Osteoblast (primary cell): ENCODE data around the gene HOXA11. TPM values are rescaled to one million over a fixed set of nuclear protein-coding genes. Genes with fewer than 3 reads are reported as not detected.
A peak's percentile ranks its signal among the peaks of the same experiment; 100 is the strongest.

Experiments
- DNase-seq: peaks from one replicate; pipeline ENCODE4 v3.0.0; 2011; ENCODE audit warnings: low spot score, mixed read lengths; ENCODE audit not compliant: insufficient read length; ENCODE audit errors: missing footprints
- H2AFZ ChIP-seq: 2 replicates; pipeline ENCODE4 v1.6.0; 2011; ENCODE audit warnings: mild to moderate bottlenecking, low read length
- H3K27ac ChIP-seq: 2 replicates; pipeline ENCODE4 v1.5.1; 2011; ENCODE audit warnings: mild to moderate bottlenecking, low read depth, low read length, moderate library complexity
- H3K27me3 ChIP-seq: 2 replicates; pipeline ENCODE4 v1.6.0; 2012; ENCODE audit warnings: mild to moderate bottlenecking, control low read depth, inconsistent platforms, low read length, moderate library complexity; ENCODE audit not compliant: insufficient read depth
- H3K36me3 ChIP-seq: 2 replicates; pipeline ENCODE4 v1.5.1; 2011; ENCODE audit warnings: mild to moderate bottlenecking, low read length, control low read depth, moderate library complexity; ENCODE audit not compliant: insufficient read depth
- H3K4me1 ChIP-seq: 2 replicates; pipeline ENCODE4 v1.5.1; 2011; ENCODE audit warnings: mild to moderate bottlenecking, low read length, control low read depth, moderate library complexity; ENCODE audit not compliant: insufficient read depth
- H3K4me2 ChIP-seq: 2 replicates; pipeline ENCODE4 v1.6.0; 2011; ENCODE audit warnings: mild to moderate bottlenecking, low read length; ENCODE audit not compliant: insufficient read depth
- H3K4me3 ChIP-seq: fragments of 200-600 bp; sonication (generic); 3 replicates; pipeline ENCODE4 v1.5.1; 2012; ENCODE audit warnings: mild to moderate bottlenecking, low read length, inconsistent platforms; ENCODE audit not compliant: insufficient read depth
- H3K79me2 ChIP-seq: 2 replicates; pipeline ENCODE4 v1.6.0; 2012; ENCODE audit warnings: mild to moderate bottlenecking, low read length, control low read depth, inconsistent platforms; ENCODE audit not compliant: insufficient read depth
- H3K9me3 ChIP-seq: 2 replicates; pipeline ENCODE4 v1.5.1; 2011; ENCODE audit warnings: low read depth, low read length, control low read depth
- H4K20me1 ChIP-seq: 2 replicates; pipeline ENCODE4 v1.6.0; 2012; ENCODE audit warnings: mild to moderate bottlenecking, low read length, control low read depth; ENCODE audit not compliant: insufficient read depth
- total RNA-seq: library from RNA; depleted of rRNA; stranded (reverse); fragments of >200 nt; gene quantifications from 2 replicates; pipeline ENCODE4 v1.2.3, GENCODE V29; 2012
- TF ChIP-seq, protein P1 (sequence below): IDR thresholded peaks from 2 replicates; pipeline ENCODE4 v1.5.1; 2011; ENCODE audit warnings: mild to moderate bottlenecking, low read depth, low read length, moderate library complexity; ENCODE audit errors: extremely low read depth

Gene HOXA11
- total RNA-seq, 1 donor, result 15.2 TPM

DNA sequence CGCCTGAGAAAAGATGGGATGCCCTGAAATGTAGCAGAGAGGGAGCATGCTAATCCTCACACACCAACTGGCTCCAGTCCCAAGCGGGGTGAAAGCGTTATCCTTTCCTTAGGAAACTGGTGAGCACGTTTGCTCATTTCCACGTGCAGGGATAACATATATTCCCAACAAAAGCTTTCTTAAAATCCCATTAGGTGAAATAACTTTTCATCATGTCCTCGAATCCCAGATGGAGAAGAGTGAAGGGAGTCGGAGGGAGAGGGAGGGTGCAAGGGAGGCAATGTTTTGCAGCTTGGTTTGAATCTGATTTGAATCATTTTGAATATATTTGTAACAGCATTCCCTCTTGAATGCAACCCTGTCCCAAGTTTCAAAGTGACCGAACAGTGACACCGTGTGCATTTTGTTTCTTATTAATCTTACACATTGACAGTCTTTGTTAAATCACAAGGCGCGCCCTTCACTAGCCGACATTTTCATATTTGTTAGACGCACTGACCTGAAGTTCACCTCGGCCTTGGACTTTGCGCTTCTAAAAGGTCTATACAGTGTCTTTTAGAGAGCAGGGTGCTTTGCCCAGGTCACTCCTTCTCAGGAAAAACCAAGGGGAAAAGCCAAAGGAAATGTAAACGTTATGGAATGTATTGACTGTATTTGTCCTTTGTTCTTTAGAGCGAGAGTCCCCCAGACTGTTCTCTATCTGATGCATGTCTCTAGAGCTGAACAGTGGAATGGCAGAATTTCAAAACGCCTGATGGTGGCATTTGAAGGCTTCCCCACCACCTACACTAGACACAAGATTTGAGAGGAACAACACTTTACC lies 51.4 kb downstream of the HOXA11 start:
- peaks cover 56% of the 10 kb centered on the region for H3K4me1 ChIP-seq
- H3K4me2 ChIP-seq, result peak overlapping the region; percentile 33
- no peaks in the 10 kb centered on the region for H3K9me3 ChIP-seq
- no peak overlapping the region for H3K4me3 ChIP-seq
- peaks cover 10% of the 10 kb centered on the region for H4K20me1 ChIP-seq
- peak; percentile 17 for DNase-seq
- no peaks in the 10 kb centered on the region for H3K36me3 ChIP-seq
- peak overlapping the region; percentile 90 for H3K27ac ChIP-seq
- H2AFZ ChIP-seq, result no peak overlapping the region
- H3K27me3 ChIP-seq, result no peaks in the 10 kb centered on the region
- peaks cover 56% of the 10 kb centered on the region for H3K79me2 ChIP-seq
- TF ChIP-seq, protein P1, sequence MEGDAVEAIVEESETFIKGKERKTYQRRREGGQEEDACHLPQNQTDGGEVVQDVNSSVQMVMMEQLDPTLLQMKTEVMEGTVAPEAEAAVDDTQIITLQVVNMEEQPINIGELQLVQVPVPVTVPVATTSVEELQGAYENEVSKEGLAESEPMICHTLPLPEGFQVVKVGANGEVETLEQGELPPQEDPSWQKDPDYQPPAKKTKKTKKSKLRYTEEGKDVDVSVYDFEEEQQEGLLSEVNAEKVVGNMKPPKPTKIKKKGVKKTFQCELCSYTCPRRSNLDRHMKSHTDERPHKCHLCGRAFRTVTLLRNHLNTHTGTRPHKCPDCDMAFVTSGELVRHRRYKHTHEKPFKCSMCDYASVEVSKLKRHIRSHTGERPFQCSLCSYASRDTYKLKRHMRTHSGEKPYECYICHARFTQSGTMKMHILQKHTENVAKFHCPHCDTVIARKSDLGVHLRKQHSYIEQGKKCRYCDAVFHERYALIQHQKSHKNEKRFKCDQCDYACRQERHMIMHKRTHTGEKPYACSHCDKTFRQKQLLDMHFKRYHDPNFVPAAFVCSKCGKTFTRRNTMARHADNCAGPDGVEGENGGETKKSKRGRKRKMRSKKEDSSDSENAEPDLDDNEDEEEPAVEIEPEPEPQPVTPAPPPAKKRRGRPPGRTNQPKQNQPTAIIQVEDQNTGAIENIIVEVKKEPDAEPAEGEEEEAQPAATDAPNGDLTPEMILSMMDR, result no peak

DNA sequence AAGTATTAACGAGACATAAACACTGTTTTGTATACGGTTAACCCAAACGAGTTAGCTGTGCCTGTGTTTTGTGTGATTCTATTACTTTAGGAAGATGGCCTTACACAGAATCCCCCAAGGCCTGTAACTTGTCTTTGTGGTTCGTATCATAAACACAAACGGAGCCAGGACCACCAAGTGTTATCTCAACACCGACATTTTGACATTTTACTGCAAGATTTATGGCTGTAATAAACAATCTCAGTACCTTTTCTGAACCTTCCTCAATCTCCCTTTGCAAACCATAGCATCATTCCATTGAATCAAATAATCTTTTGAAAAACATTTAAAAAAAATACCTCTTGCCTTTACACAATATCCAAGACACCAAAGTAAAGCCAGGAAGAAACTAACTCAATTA lies 52.1 kb downstream of the HOXA11 start:
- H3K36me3 ChIP-seq, result no peaks in the 10 kb centered on the region
- no peak overlapping the region for H3K4me3 ChIP-seq
- no peak overlapping the region for H2AFZ ChIP-seq
- H3K27ac ChIP-seq, result no peak overlapping the region
- peak; percentile 1 for DNase-seq
- TF ChIP-seq, protein P1, result no peak
- no peaks in the 10 kb centered on the region for H3K9me3 ChIP-seq
- peaks cover 10% of the 10 kb centered on the region for H4K20me1 ChIP-seq
- H3K27me3 ChIP-seq, result no peaks in the 10 kb centered on the region
- peaks cover 51% of the 10 kb centered on the region for H3K79me2 ChIP-seq
- no peak overlapping the region for H3K4me2 ChIP-seq
- peaks cover 53% of the 10 kb centered on the region for H3K4me1 ChIP-seq

DNA sequence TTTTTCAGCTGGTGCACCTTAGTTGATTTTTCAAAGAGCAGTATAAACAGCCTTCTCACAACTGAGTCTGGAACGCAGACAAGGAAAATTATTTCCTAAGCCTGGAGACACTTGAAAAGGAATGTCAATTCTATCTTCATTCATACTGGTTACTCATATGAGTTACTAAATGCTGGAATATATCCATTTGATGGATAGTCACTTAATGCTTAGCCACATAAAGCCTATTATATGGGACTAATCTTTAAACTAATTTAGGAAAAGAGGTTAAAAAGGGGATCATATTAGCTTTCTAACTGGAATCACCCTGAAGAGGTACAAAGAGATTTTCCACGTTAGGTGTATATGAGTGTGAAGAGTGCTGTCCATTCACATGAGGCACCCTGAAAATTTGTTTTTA lies 52.8 kb downstream of the HOXA11 start:
- peaks cover 49% of the 10 kb centered on the region for H3K79me2 ChIP-seq
- H3K4me2 ChIP-seq, result no peak overlapping the region
- TF ChIP-seq, protein P1, result no peak

DNA sequence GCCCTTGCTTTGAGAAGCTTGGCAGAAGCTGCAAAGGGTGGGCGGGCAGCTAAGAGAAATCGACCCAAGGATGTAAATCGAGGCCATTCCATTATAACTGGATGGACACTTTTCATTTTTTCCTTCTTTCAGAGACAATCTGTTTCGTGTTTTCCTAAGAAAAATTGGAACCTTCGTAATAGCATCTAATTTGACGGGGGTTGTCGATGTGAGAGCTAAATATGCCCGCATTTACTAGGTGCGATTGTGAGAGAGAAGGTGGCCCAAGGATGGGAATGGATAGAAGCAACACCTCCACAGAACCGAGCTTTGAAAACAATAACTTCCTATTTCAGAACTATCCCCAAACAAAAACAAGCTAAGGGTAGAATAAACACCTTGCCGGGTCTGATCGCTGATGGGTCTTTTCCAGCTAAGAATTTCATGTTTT lies 53.6 kb downstream of the HOXA11 start:
- peak overlapping the region; percentile 68 for H3K27ac ChIP-seq
- DNase-seq, result peak; percentile 15
- H3K4me1 ChIP-seq, result peaks cover 38% of the 10 kb centered on the region
- peak overlapping the region; percentile 73 for H2AFZ ChIP-seq
- peak overlapping the region; percentile 76 for H3K4me3 ChIP-seq
- H4K20me1 ChIP-seq, result peaks cover 10% of the 10 kb centered on the region
- H3K9me3 ChIP-seq, result no peaks in the 10 kb centered on the region
- TF ChIP-seq, protein P1, result no peak
- no peaks in the 10 kb centered on the region for H3K36me3 ChIP-seq
- H3K79me2 ChIP-seq, result peaks cover 49% of the 10 kb centered on the region
- no peaks in the 10 kb centered on the region for H3K27me3 ChIP-seq
- H3K4me2 ChIP-seq, result peak overlapping the region; percentile 75

More for the DNA sequence above, 52.8 kb downstream of the HOXA11 start:
- Histone ChIP-seq H3K9me3 (no peaks in the 10 kb centered on the region), H2AFZ (no peak overlapping the region), H3K4me1 (peaks cover 46% of the 10 kb centered on the region), H3K27ac (no peak overlapping the region), H3K27me3 (no peaks in the 10 kb centered on the region), H3K36me3 (no peaks in the 10 kb centered on the region), H4K20me1 (peaks cover 10% of the 10 kb centered on the region), H3K4me3 (no peak overlapping the region)
- DNase-seq, result peak; percentile 74
